HG03025 (cell line): ENCODE measurements around the gene USP6NL.

Experiments
- ATAC-seq: cut with Tn5 transposase; IDR thresholded peaks from one replicate; pipeline ENCODE4 v1.9.1; 2021; ENCODE audit warnings: mild to moderate bottlenecking, moderate library complexity; ENCODE audit not compliant: unreplicated experiment, low FRiP score

The USP6NL gene

DNA sequence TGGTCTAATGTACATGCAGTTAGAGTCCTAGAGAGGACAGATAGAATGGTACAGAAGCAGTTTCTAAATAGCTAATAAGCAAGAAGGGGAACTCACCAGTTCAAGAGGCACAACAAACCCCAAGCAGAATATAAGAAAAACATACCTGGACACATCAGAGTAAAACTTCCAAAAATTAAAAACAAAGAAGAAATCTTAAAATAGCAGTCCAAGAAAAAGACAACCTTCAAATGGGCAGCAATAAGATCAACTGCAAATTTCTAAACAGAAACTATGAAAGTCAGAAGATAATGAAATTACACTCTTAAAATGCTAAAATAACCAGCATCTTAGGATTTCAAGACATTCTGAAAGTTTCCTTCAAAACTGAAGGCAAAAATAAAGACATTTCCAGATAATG lies 55.9 kb downstream of the USP6NL start:
- no peak for ATAC-seq

DNA sequence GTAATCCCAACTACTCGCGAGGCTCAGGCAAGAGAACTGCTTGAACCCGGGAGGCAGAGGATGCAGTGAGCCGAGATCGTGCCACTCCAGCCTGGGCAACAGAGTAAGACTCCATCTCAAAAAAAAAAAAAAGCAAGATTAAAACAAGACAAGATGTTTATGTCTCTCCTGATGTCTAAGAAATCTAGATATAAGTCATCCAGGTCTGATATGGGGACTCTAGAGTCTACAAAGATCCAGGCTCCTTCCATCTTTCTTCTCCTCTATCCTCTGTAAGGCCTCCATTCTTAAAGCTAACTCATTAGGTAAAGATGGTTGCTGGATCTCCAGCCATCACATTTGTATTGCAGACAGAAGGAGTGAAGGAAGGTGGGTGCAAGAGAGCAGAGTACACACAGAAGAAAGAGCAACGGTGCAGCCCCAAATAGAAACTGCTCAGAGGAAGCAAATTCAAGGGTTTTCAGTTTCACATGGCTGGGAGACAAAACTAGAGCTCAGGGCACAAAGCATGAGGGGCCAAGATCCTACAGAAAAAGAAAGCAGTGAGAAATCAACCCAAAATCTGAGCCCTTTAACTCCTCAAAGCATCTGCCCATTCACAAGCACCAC lies 57.6 kb downstream of the USP6NL start:
- ATAC-seq: peak; percentile 84

DNA sequence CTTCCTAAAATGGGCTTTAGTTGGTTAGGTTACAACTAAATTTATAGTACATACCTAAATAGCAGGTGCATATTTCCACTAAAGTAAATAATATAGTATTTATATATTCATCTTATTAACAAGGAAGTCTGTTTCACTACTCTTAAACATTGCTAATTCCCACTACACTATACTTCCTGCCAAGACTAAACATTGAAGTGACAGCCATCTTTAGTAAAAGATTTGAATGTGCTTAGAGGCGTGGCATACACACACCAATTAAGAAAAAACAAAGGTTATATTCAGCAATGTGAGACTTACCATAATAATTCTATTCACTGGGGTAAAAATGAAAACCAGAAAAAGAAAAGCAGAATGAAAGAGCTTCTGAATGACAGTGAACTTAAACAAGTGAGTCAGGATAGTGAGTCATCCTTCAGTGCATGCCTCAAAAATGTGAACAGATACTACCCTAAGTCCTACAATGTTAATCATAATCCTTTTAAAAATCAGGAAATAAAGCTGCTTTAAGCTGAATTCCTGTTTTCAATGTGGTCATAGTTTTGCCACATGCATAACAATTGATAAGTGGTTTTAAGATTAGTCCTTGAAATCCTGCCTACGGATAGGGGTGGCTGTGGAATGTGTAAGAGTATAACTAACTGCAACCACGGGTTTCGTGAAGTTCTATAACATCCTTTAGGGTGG lies 59.4 kb downstream of the USP6NL start:
- no peak for ATAC-seq

DNA sequence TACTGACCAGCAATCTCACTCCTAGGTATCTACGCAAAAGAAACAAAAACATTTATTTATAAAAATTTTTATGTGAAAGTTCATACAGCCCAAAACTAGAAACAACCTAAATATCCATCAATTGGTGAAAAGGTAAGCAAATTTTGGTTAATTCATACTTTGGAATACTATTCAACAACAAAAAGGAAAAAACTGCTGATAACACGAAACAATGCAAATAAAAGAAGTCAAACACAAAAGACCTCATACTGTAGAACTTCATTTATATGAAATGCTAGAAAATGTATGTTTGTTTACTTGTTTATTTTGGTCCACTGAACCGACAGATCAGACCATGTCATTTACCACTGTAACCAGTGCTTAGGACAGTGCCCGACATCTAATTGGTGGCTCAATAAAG lies 60.3 kb downstream of the USP6NL start:
- no peak for ATAC-seq

DNA sequence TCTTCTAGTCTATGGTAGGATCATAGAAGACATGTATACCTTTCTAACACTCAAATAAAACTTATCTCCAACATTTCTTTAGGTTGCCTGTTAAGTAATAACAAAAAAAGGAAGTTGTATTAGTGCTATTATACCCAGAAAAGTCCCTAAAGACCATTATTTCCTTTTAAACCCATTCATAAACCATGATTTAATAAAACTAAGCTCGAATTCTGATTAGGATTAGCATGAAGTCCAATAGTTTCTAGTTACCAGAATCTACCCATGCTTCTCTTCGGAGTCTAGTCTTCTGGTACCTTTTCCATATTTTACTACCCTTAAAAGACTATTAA lies 62.7 kb downstream of the USP6NL start:
- no peak for ATAC-seq

DNA sequence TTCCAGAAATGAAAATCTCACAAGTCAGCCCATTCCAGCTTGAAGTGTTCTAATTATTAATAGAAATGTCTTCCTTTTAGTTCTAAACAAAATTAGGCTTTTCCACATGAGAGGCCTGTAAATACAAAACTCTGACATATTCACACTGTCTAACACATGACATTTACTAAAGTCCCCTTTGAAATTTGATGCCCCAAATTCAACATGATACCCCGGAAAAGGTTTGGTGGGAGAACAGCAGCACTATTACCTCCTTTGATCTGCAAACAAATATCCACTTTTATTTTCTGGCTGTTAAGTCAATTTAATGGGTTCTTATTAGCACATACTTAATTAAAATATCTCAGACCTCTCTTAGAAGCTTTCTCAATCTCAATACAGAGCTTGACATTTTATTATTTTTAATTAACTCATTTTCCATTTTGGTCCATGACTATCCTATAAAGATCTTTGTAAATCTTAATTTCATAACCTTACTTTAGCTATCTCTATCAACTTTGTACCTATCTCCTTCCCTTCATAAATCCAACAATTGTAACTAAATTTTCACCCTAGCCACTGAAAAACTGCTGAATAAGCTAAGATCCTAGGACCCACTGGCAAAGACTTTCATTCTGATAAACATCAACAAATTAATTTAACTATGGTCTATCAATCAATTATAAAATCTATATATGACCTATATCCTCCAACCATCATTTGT lies 63.2 kb downstream of the USP6NL start:
- no peak for ATAC-seq

DNA sequence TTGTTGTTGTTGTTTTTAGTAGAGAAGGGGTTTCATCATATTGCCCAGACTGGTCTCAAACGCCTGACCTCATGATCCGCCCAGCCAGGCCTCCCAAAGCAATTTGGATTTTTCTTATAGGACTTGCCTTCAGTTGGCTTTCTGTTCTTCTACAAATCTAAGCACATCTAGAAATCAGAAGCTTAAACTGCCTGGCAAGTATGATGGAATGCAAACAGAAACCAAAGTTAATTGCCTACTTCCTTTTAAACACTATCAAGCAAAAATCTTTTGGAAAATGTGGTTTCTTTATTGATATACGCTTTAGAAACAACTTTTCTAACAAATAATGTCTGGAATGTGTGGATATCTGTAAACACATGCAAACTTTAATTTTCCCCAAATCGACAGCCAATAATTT lies 64.9 kb downstream of the USP6NL start:
- no peak for ATAC-seq

DNA sequence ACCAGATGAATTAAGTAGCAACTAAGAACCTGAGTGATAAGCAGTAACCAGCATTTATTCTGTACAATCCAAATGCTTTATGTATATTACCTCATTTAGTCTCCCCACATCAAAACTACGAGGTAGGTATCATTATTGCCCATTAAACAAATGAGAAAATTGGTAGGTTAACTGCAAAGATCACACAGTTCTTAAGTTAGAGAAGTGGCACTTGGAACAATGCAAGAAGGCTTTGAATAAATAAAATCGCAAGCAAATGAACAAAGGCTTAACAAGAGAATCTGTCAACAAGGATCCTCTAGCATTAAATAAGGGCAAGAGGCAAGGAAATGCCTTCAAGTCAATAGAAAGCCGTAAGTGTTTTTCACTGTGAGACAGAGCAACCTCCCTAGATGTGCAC lies 70.2 kb downstream of the USP6NL start:
- ATAC-seq: no peak

DNA sequence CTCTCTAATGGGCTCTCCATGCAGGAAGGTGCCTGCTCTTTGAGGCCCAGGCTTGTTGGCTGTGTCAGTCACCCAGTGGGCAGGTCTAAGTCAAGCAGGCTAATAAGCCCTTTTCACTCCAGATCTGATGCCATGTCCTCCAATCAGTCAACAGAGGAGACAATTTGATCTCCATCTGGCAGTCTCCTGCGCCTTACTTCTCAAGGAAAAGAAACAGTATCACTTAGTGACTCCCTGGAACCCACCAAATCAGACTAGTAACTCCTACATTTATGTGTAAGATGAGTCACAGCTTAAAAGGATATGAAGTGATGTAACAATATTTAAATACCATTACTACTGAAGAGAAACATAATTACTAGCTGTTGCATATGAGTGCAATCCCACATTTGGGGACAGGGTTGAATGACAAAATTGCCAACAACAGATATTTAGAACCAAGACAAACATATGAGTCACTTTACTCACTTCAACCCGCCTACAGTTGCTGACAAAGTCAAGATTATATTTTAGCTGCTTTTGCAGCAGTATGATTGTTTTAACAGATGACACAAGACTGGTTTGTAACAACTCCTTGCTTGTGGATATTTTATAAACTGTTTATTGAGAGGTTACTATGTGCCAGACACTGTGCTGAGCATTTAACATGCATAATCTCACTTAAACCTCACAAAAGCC lies 72.1 kb downstream of the USP6NL start:
- no peak for ATAC-seq

DNA sequence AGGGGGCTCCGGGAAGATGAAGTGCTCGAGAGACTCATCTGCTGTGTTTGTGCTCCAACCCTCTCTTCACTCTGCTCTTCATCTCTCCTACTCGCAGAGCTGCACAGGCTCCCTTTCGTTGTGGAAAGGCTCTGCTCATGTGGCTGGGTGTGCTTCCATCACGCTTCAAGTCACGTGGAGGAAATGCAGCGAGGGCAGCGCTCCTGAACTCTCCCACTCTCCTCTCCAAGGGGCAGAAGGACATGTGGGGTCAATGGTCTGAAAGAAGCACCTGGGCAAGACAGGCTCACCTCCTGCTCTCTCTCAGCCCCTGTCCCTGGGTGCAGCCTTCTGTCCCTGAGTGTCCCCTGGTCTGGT lies 72.6 kb downstream of the USP6NL start:
- no peak for ATAC-seq

DNA sequence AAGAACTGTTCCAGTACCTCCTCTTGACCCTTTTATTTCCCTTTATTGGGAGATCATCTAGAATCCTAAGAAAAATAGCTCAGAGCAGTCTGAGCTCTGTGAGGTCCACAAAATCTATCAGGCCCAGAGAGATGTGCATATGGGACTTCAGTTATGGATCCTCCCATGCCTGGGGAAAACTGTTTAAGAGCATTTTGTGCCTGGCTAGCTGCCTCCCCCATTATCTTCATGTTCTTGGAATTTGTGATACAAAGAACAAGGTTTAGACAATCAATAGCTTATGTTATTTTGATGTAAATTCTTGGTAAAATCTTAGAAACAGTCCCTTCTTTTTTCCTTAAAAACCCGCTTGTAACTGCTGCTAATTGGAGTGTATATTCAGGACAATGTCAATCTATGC lies 75.2 kb downstream of the USP6NL start:
- ATAC-seq: no peak

DNA sequence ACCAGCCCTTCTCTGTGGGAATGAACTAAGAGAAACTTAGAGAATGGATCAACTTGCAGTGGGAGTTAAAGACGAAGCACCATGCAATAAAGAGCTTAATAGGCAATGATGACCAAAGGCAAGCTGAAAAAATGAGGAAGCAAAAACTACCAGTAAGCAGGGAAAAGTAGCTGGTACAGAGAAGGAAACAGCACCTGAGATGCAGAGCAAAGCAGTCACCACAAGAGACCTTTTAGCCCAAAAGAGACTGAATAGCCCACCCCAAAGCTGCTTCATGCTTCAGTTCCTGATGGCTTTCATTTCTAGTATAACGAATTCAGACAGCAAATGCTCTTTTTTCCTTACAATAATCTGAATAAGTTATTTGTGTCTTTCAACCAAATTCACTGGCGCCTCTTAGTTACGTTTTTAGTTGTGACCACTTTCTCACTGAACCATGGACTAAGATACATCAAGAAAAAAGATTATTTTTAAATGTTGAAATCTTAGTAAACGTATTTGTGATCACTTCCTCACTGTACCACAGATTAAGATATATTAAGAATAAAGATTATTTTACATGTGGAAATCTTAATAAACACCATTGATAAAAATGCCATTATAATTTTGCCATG lies 76.0 kb downstream of the USP6NL start:
- ATAC-seq: no peak

DNA sequence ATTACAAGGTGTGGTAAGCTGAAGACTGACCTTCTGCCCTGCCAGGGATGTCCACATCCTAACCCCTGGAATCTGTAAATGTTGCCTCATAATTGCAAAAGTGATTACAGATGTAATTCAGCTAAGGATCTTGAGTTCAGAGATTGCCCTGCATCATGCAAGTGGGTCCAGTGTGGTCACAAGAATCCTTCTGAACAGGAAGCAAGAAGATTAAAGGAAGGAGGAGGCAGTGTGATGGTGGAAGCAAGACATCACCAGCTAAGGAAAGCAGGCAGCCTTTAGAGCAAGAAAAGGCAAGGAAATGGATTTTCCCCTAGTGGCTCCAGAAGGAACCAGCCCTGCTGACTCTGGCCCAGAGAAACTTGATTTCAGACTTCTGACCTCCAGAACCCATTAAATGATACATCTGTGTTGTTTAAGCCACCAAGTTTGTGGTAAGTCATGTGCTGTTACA lies 78.1 kb downstream of the USP6NL start:
- ATAC-seq: no peak

DNA sequence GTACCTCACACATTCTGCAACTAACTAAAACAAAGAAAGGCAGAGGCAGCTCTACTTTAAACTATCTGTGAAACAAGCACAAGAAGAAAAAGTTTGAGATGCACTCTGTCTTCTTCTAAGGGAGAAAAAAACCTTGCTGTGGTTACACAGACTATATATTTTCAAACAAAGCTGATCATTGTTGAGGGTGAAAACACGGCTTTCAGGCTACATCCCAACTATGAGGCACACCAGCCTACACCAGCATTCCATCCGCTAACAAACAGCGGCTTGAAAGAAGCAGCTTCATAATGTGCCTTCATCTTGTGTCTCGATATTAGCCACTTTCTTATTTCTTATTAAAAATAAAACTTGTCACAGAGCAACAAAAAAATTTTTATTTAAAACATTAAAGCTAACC lies 79.1 kb downstream of the USP6NL start:
- ATAC-seq: no peak

DNA sequence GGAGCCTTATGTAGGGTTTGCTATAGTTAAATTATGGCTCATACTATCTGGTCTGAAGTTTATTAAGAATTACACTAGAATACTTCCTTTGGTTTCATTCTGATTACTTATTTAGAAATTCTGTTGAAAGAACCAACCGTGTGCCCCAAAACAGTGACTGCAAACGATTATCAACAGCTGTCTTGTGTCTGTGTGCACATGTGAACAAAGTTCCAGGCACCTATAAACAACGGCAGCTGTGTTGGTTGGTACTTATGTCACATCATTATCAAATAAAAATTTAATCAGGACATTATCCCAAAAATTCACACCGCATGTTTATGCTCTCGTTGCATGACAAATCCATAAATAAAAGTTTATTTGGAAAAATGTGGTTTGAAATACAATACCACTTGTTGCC lies 80.6 kb downstream of the USP6NL start:
- ATAC-seq: no peak

DNA sequence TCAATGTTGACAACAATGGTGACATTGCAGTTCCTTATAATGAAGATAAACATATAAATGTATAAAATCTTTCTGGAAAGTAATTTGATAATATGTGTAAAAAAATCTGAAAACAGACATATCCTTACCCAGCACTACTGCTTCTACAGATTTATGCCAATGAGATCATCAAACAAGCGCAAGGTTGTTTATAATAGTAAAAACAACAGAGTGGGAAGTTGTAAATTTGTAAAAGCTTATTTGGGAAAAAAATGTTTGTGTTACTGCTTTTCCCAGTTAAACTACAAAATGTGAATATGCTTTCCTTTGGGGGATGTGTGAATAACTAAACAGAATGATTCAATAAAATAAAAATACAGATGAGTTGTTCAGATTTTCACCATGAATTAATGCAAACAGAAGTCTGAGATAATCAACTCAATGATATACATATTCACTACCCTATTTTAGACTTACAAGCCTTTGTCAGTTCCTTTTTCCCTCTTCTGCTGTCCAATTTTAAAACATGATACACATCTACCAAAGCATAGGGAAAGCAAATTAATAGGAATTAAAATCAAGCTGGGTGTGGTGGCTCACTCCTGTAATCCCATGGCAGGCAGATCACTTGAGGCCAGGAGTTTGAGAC lies 82.1 kb downstream of the USP6NL start:
- ATAC-seq: no peak

DNA sequence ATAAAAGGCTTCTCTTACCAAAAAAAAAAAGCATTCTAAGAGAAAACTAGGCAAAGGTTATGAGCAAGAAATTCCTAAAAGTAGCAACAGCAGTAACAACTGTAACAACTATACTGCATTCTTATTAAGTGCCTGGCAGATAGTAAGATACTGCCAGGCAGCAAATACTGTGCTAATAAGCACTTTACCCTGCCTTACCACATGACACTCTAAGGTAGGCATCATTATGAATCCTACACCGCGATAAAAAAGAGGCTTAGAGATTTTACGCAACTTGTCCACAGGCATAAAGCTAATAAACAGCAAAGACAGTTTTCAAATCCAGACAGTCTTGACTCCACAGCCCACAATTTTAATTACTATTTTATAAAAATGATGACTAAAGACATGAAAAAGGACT lies 83.2 kb downstream of the USP6NL start:
- ATAC-seq: no peak

DNA sequence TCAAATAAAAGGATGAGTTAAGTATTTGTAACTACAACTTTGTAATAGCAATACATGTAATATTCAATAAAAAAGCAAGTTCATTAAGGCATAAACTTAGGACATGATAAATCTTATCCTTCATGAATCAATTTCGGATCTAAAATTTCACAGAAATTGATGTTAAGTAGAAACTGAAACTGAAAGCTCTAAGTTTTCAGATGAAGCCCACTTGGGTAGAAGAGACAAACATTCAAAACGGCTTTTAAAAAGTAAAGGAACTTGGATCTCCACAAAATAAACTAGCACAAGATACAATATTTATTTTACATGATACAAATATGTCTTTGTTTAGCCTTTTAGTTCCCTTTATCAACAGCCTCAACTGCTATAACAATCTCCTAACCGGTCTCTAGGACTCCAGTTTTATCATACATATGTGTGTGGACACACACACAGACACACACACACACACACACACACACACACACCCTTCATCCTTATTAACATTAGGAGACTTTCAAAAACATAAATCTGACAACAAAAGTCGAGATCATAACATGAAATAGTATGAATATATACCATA lies 83.7 kb downstream of the USP6NL start:
- no peak for ATAC-seq

DNA sequence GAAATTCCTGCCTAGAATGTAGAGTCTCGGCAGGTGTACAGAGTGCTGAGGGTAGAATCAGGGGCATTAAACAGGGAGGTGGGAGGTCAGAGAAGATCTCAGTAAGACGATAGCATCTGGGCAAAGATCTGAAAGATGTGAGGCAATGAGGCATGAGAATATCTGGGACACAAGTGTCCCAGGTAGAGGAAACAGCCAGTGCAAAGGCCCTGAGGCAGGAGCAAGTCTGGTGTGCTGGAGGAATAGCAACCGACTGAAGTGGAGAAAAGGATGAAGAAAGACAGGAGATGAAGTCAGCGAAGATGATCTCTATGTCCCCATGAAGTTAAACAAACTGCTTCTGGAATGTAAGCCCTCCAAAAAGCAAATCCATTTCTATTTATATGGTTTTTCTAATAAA lies 84.4 kb downstream of the USP6NL start:
- no peak for ATAC-seq

DNA sequence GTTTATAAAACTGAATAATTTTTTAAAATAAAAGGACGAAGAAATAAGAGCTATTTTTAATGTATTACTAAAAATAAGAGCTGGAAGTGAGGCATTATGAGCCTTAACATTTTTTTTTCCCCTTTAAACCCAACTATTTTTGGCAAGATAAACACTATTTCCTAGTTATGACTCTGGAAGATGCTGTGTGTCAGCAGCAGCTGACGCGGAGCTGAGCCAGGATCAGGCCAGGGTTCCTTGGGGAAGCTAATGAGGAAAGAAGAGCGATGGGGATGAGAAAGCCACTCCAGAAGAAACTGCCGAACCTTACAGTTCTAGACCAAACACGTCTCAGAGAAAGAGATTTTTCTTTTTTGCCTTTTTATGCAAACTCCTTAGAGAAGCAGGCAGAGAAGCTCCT lies 85.9 kb downstream of the USP6NL start:
- no peak for ATAC-seq
